ENCODE results near the gene LTBP3. TPM values are rescaled to one million over a fixed set of nuclear protein-coding genes. Genes with fewer than 3 reads are reported as not detected.

Gene LTBP3
- total and polyA plus RNA-seq, 9 donors = 35.9 to 292 (median 188) TPM

- intact Hi-C loops (cut with DNase I) = no loop called here
- TF ChIP-seq EP300 (IDR thresholded peaks at IDR 0.05) (no peak), POLR2A (IDR thresholded peaks at IDR 0.05) (no peak), CTCF (IDR thresholded peaks at IDR 0.05) (no peak)
- no peaks in the 10 kb centered on the region for H3K27me3 ChIP-seq
- H3K9me3 ChIP-seq = no peaks in the 10 kb centered on the region
- no peaks in the 10 kb centered on the region for H3K36me3 ChIP-seq
- H3K4me1 ChIP-seq (ENCODE audit: insufficient read depth) = peaks cover 59% of the 10 kb centered on the region
- H3K27ac ChIP-seq = peak overlapping the region; percentile 91 to 96
- WGBS, 3 donors = 53 to 86% (median 75%) methylated on average over 3 of the region's 3 CpGs
- H3K4me3 ChIP-seq = no peak overlapping the region
- DNase-seq = peak in 1 of 5 donors; percentile 26
Observed at GRCh38 chr11:65491163-65491465, 67.0 kb downstream of the LTBP3 start.

- intact Hi-C loops (cut with DNase I) = no loop called here
- 33 to 41% (median 40%) methylated on average over 8 of the region's 8 CpGs for WGBS, 3 donors
- no peak overlapping the region for H3K4me3 ChIP-seq
- no peaks in the 10 kb centered on the region for H3K36me3 ChIP-seq
- H3K4me1 ChIP-seq (ENCODE audit: insufficient read depth) = peaks cover 54% of the 10 kb centered on the region
- DNase-seq = peak in 4 of 5 donors; percentile 43 to 65 (median 64)
- TF ChIP-seq CTCF (IDR thresholded peaks at IDR 0.05) (no peak), POLR2A (IDR thresholded peaks at IDR 0.05) (no peak), EP300 (IDR thresholded peaks at IDR 0.05) (no peak)
- H3K9me3 ChIP-seq = no peaks in the 10 kb centered on the region
- H3K27ac ChIP-seq = peak overlapping the region; percentile 91 to 96
- H3K27me3 ChIP-seq = no peaks in the 10 kb centered on the region
Observed at GRCh38 chr11:65489706-65490320, 68.3 kb downstream of the LTBP3 start.

GRCh38 chr11:65489035-65489705 is 69.0 kb downstream of the LTBP3 start:
- H3K36me3 ChIP-seq = no peaks in the 10 kb centered on the region
- H3K27me3 ChIP-seq = no peaks in the 10 kb centered on the region
- intact Hi-C loops (cut with DNase I) = no loop called here
- TF ChIP-seq CTCF (IDR thresholded peaks at IDR 0.05) (no peak), POLR2A (IDR thresholded peaks at IDR 0.05) (no peak), EP300 (IDR thresholded peaks at IDR 0.05) (no peak)
- no peaks in the 10 kb centered on the region for H3K9me3 ChIP-seq
- H3K4me1 ChIP-seq (ENCODE audit: insufficient read depth) = peaks cover 54% of the 10 kb centered on the region
- no peak overlapping the region for H3K4me3 ChIP-seq
- peak overlapping the region; percentile 91 to 96 for H3K27ac ChIP-seq
- 20 to 35% (median 30%) methylated on average over 10 of the region's 10 CpGs for WGBS, 3 donors
- peak; percentile 39 to 57 (median 50) for DNase-seq

Small RNA genes within 50 kb of the gene (small RNA-seq; reads per million reads assigned to genes)
- gene AP001362.1 = not detected
- not detected for gene RF01684

Other genes with a start within 250 kb of the LTBP3 start
- 10 to 100 TPM; 13.7 to 46.9 (median 20.1) TPM for gene CDC42EP2, start 243.5 kb downstream of the LTBP3 start, total RNA-seq
- gene CDC42EP2, start 243.5 kb downstream of the LTBP3 start, polyA plus RNA-seq = 1 to 10 TPM in 1 of 2 donors, under 1 TPM in 1; 0.48 to 8.0 TPM
- 10 to 100 TPM; 49.7 to 99.1 (median 85.4) TPM for gene DPF2, start 224.5 kb downstream of the LTBP3 start, total RNA-seq
- gene DPF2, start 224.5 kb downstream of the LTBP3 start, polyA plus RNA-seq = 10 to 100 TPM; 52.0 to 78.4 TPM
- gene TIGD3, start 203.6 kb downstream of the LTBP3 start, total RNA-seq = under 1 TPM in 6 of 7 donors, not detected in 1; 0.11 to 0.72 (median 0.34) TPM
- under 1 TPM in 1 of 2 donors, not detected in 1; 0.31 TPM for gene TIGD3, start 203.6 kb downstream of the LTBP3 start, polyA plus RNA-seq
- gene SLC25A45, start 175.7 kb downstream of the LTBP3 start, total RNA-seq = 1 to 10 TPM; 3.2 to 8.7 (median 4.6) TPM
- gene SLC25A45, start 175.7 kb downstream of the LTBP3 start, polyA plus RNA-seq = 1 to 10 TPM; 2.7 to 3.4 TPM
- 10 to 100 TPM; 21.2 to 41.7 (median 25.5) TPM for gene FRMD8, start 171.7 kb downstream of the LTBP3 start, total RNA-seq
- gene FRMD8, start 171.7 kb downstream of the LTBP3 start, polyA plus RNA-seq = 10 to 100 TPM in 1 of 2 donors, 1 to 10 TPM in 1; 4.3 to 15.8 TPM
- gene NEAT1, start 135.6 kb downstream of the LTBP3 start, total RNA-seq = 100 to 1,000 TPM; 175 to 850 (median 372) TPM
- 100 to 1,000 TPM; 216 to 268 TPM for gene NEAT1, start 135.6 kb downstream of the LTBP3 start, polyA plus RNA-seq
- over 10,000 TPM in 4 of 7 donors, 1,000 to 10,000 TPM in 3; 4,813 to 13,132 (median 10,519) TPM for gene MALAT1, start 59.3 kb downstream of the LTBP3 start, total RNA-seq
- gene MALAT1, start 59.3 kb downstream of the LTBP3 start, polyA plus RNA-seq = 100 to 1,000 TPM; 396 to 616 TPM
- 100 to 1,000 TPM in 1 of 7 donors, 10 to 100 TPM in 6; 59.0 to 118 (median 96.2) TPM for gene SCYL1, start 33.3 kb downstream of the LTBP3 start, total RNA-seq
- 10 to 100 TPM; 11.7 to 71.6 TPM for gene SCYL1, start 33.3 kb downstream of the LTBP3 start, polyA plus RNA-seq
- 10 to 100 TPM; 26.6 to 59.5 (median 39.2) TPM for gene ZNRD2, start 12.1 kb upstream of the LTBP3 start, total RNA-seq
- gene ZNRD2, start 12.1 kb upstream of the LTBP3 start, polyA plus RNA-seq = 10 to 100 TPM in 1 of 2 donors, 1 to 10 TPM in 1; 2.3 to 61.8 TPM
- gene FAM89B, start 14.2 kb upstream of the LTBP3 start, total RNA-seq = 10 to 100 TPM; 41.0 to 74.0 (median 53.3) TPM
- gene FAM89B, start 14.2 kb upstream of the LTBP3 start, polyA plus RNA-seq = 10 to 100 TPM in 1 of 2 donors, 1 to 10 TPM in 1; 1.9 to 47.8 TPM
- gene EHBP1L1, start 17.7 kb upstream of the LTBP3 start, total RNA-seq = 10 to 100 TPM; 21.7 to 63.0 (median 40.3) TPM
- gene EHBP1L1, start 17.7 kb upstream of the LTBP3 start, polyA plus RNA-seq = 10 to 100 TPM; 24.5 to 42.4 TPM
- 1 to 10 TPM in 3 of 7 donors, under 1 TPM in 4; 0.65 to 4.0 (median 0.95) TPM for gene KCNK7, start 37.4 kb upstream of the LTBP3 start, total RNA-seq
- gene KCNK7, start 37.4 kb upstream of the LTBP3 start, polyA plus RNA-seq = 1 to 10 TPM in 1 of 2 donors, not detected in 1; 1.5 TPM
- 10 to 100 TPM; 23.2 to 51.9 (median 46.0) TPM for gene MAP3K11, start 55.9 kb upstream of the LTBP3 start, total RNA-seq
- 10 to 100 TPM in 1 of 2 donors, 1 to 10 TPM in 1; 6.7 to 27.9 TPM for gene MAP3K11, start 55.9 kb upstream of the LTBP3 start, polyA plus RNA-seq
- 10 to 100 TPM; 10.6 to 42.1 (median 28.2) TPM for gene PCNX3, start 57.4 kb upstream of the LTBP3 start, total RNA-seq
- 10 to 100 TPM in 1 of 2 donors, 1 to 10 TPM in 1; 3.3 to 14.8 TPM for gene PCNX3, start 57.4 kb upstream of the LTBP3 start, polyA plus RNA-seq
- 10 to 100 TPM; 15.0 to 48.2 (median 42.6) TPM for gene SIPA1, start 79.7 kb upstream of the LTBP3 start, total RNA-seq
- 10 to 100 TPM; 10.0 to 26.7 TPM for gene SIPA1, start 79.7 kb upstream of the LTBP3 start, polyA plus RNA-seq
- 100 to 1,000 TPM in 1 of 7 donors, 10 to 100 TPM in 6; 50.8 to 102 (median 91.6) TPM for gene RELA, start 104.6 kb upstream of the LTBP3 start, total RNA-seq
- 10 to 100 TPM; 52.0 to 55.0 TPM for gene RELA, start 104.6 kb upstream of the LTBP3 start, polyA plus RNA-seq
- 100 to 1,000 TPM in 1 of 7 donors, 10 to 100 TPM in 6; 64.5 to 110 (median 78.2) TPM for gene KAT5, start 153.9 kb upstream of the LTBP3 start, total RNA-seq
- 10 to 100 TPM; 56.1 to 67.0 TPM for gene KAT5, start 153.9 kb upstream of the LTBP3 start, polyA plus RNA-seq
- 100 to 1,000 TPM in 1 of 7 donors, 10 to 100 TPM in 6; 42.5 to 154 (median 49.7) TPM for gene RNASEH2C, start 162.4 kb upstream of the LTBP3 start, total RNA-seq
- gene RNASEH2C, start 162.4 kb upstream of the LTBP3 start, polyA plus RNA-seq = 10 to 100 TPM; 17.9 to 67.2 TPM
- gene AP5B1, start 222.6 kb upstream of the LTBP3 start, total RNA-seq = 10 to 100 TPM in 2 of 7 donors, 1 to 10 TPM in 5; 4.6 to 14.7 (median 8.6) TPM
- 1 to 10 TPM; 2.3 to 6.6 TPM for gene AP5B1, start 222.6 kb upstream of the LTBP3 start, polyA plus RNA-seq
- 1 to 10 TPM in 1 of 7 donors, under 1 TPM in 2, not detected in 4; 0.24 to 3.6 (median 0.31) TPM for gene OVOL1, start 228.7 kb upstream of the LTBP3 start, total RNA-seq
- not detected for gene OVOL1, start 228.7 kb upstream of the LTBP3 start, polyA plus RNA-seq